ENCODE measurements around the gene ADORA2A.

ADORA2A gene

DNA sequence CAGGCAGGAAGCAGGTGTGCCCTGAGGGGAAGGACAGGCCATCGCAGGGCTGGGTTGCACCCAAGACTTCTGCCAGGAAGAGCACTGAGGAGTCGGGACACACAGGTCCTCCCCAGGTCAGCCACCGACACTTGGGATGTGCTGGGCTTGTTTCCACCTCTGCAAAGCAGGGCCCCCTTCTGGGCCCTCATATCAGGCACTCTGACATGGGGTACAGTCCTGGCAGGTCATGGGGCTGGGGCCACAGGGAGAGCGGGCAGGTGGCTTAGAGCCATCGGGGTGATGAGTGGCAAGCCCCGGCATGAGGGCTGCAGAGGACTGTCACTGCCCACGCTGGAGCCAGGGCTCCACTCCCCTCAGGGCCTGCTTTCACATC, 7.9 kb upstream of the ADORA2A start:
- no peak for DNase-seq

GRCh38 chr22:24420072-24420976, 7.1 kb upstream of the ADORA2A start:
- DNase-seq, result no peak

DNA sequence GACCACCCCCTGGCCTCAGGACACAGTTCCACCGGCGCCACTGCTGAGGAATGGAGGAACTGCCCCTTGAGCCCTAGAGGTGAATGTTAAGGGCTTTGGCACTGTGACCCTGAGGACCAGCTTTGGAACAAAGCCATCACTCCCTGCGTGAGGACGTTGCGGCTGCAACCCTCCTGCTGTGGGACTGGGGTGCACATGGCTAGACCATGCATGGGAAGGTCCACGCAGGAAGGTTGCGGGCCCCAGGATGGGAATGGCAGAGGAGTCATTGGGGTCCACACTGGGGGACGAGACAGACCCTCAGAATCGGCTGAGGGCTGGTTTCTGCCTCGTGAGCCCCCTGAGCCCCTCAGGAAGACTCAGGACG, 6.4 kb upstream of the ADORA2A start:
- no peak for DNase-seq

DNA sequence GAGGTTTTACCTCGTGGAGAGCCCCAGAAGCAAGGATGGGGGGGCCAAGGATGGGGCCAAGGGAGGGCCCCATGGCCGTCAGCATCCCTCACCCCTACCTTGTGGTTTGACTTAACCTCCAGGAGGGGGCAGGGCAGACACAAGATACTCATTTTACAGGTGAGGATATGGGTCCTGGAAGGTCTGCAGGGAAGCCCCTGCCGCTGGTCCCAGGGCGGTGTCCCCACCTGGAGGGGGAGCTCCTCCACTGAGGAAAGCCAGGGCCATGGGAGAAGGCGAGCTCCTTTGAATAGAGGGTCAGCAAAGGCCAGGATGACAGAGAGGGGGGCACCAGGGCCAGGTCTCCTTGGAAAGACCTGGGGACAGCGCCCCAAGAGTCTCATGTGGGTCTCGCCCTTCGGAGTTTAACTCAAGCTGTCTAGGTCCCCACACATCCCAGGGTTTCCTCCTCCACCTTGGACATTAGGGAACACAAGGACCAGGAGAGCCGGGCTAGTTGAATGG, 5.9 kb upstream of the ADORA2A start:
- peak; percentile 62 for DNase-seq

DNA sequence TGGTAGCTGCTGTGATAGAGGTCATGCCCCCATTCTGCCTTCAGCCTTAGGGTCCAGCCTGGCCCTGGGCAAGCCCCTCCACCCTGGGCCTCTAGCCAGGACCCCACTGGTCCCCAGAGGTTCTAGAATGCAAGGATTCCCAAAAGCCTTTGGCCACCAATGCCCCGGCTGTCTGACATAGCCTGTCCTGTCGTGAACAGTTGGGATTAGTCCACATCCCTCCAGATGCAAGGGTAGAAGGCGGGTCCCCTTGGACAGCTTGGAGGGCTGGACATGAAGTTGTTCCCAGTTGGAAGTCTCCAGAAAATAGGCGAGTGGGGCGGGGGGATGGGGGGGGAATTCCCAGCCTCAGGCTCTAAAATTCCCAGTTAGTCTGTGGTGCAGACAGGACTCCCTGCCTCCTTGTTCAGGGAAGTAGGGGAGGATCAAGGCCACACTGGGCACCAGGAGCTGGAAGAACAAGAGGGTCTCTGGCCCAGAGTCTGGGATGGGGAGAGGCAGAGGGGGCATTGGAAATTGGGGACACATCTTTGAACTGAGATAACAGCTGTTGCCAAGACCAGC, 5.2 kb upstream of the ADORA2A start:
- DNase-seq, result no peak

GRCh38 chr22:24423519-24424000, 3.8 kb upstream of the ADORA2A start:
- DNase-seq, result peak; percentile 76

DNA sequence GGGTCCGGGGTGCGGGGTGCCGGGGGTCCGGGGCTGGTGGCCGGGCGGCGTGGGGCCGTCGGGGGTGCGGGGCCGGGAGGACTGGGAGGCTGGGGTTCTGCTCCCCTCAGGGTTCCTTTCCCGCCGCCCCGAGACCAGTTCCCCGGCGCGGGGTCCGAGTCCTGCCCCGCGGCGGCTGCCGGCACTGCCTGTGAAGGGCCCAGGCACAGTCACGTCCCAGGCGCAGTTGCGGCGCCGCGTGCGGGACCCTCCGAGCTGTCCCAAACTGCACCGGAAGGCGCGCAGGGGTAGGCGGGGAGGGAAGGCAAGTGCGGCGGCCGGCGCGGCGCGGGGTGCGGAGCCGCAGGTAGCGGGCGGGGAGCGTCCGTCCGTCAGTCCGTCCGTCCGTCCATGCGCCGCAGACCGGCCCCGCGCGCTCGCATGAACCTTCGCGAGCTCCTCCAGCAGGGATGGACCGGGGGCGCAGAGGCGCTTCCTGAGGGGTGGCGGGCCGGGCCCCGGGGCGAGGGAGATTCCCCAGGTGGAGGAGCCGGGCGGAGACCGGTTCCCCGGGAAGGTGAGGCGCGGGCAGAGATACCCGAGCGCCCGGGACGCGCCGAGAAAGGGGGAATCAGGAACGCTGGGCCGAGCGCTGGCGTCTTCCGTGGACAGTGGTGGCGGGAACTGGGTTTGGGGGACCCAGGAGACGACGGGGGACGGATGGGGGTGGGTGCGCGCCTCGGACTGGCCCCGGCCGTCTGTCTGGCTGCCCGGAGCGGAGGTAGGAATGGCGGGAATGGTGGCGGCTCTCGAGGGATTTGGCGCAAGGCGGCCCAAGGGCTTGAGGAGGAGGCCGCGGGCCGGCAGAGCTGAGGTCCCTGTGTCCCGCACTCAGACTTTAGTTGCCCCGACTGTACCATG, 3.1 kb upstream of the ADORA2A start:
- DNase-seq, result peak; percentile 66

- DNase-seq, result no peak
These were observed 2.3 kb upstream of the ADORA2A start for GRCh38 chr22:24424901-24425775.

- DNase-seq, result no peak
These were observed 963 bp upstream of the ADORA2A start for GRCh38 chr22:24426436-24426835.

DNA sequence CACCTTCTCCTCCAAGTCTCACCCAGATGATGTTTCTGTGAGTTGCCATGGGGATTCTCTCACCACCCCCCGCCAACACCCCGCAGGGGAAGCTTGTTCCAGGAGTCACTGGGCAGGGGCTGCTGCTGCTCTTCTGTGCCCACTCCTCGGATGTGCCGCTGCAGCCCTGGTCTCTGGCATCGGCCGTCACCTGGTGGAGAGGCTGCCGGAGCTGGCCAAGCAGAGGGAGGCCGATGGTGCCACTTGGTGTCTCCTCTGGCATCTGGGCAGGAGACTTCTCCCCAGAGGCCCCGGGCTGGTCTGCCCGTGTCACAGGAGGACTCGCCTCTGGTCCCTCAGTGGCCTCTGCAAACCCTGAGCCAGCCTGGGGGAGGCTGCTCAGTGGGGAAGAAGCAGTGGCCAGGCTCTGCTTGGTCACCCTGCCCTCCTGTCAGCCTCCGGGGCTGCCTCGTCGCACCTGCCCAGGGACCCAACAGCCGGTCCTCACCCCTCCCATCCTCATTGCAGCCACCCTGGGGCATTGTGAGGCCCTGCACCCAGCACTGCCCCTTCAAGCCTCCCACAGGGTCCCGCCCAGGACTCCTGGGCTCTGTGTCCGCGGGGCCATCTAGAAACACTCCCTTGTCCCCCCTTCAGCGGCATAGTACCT, 424 bp upstream of the ADORA2A start:
- no peak for DNase-seq

GRCh38 chr22:24428751-24429410, 1.5 kb downstream of the ADORA2A start:
- peak; percentile 27 for DNase-seq

DNA sequence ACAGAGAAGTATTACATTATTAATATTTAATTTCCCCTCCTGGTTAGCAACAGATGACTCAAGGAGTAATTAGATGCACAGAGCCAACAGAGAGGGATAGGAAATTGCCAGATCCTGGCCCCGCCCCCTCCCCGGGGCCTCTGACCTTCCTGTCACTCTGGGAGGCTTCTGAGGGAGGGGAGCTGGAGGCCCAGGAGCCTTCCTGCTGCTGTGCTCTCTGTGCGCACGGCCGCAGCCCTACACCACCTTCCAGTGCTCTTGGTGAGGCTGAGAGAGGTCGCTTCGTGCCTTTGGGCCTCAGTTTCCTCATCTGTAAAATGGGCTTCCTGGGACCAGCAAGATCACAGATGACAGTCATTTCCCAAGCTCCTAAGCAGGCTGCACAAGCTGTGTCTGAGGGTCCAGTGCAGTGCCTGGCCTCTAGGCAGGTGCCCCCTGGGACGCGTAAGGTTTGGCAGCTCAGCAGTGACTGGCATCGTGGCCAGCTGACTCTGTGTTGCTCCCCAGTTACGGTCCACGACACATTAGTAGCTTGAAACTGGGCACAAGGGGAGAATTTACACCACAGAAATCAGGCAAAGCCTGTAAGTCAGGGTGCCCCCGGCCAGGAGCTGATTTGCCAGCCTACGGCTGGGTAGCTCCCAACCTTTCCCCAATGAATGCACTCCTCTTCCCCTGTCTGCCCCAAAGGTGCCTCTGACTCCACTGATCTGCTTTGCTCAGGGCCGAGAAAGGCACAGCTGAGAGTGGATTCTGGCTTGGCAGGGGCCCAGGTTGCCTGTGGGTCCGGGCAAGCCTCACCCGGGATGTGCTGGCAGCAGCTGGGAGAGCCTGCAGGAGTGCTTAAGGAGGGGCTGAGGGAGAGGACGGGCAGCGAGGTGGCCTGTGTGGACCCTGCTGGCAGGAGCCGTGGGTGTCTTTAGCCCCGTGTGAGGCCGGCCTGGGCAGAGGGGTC, 2.3 kb downstream of the ADORA2A start:
- DNase-seq, result peak; percentile 87

GRCh38 chr22:24430431-24431308, 3.3 kb downstream of the ADORA2A start:
- no peak for DNase-seq

DNA sequence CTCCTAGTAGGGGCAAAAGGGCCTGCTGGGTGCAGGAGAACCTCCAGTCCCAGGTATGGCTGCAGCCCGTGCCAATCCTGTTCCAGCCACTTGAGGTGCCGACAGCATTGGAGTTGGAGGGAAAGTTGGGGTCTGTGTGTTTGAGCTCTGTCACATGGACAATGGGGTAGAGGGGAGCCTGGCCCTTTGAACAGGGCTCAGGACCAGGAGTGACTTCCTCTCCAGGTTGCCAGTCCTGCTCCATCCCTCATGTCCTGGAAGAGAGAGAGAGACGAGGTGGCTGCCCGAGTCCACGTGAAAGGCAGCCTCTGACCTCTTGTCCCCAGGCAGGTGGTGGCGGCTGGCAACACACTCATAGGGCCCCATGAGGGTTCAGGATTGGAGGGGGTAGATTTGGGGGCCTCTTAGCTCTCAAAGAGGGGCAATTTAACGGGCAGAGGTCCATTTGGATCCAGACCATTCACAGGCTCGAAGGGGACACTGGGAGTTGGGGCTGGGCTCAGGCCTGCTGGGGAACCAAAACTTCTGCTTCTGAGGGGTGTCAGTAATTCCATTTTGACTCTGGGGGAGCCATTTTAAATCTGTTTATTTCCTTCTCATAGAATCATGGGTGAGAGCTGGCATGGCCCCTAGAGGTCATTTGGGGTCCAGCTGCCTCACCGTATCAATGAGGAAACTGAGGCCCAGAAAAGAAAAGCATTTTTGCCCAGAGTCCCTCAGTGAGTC, 4.1 kb downstream of the ADORA2A start:
- no peak for DNase-seq

GRCh38 chr22:24432059-24432853, 4.9 kb downstream of the ADORA2A start:
- DNase-seq, result peak; percentile 38

- no peak for DNase-seq
These were observed 5.8 kb downstream of the ADORA2A start for GRCh38 chr22:24433001-24433827.

All from CD4-positive, alpha-beta T cell treated with Interleukin-17A for 4 hours (primary cell).